ENCODE data around the gene ZCWPW1.

ZCWPW1 gene, protein sequence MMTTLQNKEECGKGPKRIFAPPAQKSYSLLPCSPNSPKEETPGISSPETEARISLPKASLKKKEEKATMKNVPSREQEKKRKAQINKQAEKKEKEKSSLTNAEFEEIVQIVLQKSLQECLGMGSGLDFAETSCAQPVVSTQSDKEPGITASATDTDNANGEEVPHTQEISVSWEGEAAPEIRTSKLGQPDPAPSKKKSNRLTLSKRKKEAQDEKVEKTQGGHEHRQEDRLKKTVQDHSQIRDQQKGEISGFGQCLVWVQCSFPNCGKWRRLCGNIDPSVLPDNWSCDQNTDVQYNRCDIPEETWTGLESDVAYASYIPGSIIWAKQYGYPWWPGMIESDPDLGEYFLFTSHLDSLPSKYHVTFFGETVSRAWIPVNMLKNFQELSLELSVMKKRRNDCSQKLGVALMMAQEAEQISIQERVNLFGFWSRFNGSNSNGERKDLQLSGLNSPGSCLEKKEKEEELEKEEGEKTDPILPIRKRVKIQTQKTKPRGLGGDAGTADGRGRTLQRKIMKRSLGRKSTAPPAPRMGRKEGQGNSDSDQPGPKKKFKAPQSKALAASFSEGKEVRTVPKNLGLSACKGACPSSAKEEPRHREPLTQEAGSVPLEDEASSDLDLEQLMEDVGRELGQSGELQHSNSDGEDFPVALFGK

DNA sequence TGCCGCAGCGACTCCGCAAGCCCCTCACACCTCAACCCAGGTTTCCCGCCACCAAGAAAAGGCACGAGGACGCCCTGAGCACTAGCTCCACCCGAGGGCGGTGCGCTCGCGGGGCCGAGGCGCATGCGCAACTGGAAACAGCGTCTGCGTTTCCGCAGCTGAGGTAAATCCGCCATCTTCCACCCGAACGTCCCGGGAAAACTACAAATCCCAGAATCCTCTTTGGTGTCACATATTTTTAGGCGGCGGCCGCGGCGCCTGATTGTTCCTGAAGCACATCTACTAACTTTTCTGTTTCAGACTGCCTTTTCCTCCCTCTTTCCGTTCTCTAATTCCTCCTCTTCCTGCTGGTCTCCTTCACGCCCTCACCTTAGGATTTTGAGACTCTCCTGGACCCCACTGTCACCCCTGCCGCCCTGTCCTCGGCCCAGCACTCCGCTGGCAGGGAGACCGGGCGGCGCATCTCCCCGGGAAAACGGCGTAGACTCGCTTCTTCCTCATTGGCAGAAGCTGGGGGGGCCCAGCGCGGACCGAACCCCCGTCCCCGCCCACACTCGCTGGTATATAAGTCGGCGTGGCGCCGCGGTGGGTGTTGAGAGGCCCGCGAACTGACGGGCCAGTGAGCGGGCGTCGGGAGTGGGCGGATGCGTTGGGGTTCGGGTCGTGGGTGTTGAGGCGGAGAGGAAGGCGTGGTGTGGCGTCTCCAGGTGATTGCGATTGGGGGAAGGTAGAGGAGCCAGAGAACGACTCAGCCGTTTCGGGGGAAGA lies at the start of gene ZCWPW1:
TSS of gene ZCWPW1 (minus strand) at position 505 of the 768 bp plus-strand sequence. CDS start 8,054 bp downstream, outside the sequence.
- DNase-seq: peak; percentile 83

DNA sequence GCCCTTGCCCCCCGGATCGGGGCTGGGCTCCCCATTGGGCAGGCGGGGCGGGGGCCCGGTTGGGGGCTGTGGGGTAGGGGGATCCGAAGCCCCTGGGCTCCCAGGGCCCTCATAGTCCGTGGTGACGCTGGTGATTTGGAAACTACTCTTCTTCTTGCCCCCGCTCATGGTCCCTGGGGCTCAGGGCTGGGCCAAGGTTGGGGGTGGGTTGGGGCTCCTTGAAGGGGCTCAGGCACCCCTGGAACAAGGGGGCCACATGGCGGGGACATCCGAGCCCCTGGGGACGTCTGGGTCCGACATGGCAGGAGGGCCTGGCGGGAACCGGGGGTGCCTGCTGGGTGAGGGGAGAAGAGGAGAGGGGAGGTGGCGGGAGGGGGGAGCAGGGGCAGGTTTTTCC lies 49.4 kb upstream of the ZCWPW1 start:
- DNase-seq: no peak

DNA sequence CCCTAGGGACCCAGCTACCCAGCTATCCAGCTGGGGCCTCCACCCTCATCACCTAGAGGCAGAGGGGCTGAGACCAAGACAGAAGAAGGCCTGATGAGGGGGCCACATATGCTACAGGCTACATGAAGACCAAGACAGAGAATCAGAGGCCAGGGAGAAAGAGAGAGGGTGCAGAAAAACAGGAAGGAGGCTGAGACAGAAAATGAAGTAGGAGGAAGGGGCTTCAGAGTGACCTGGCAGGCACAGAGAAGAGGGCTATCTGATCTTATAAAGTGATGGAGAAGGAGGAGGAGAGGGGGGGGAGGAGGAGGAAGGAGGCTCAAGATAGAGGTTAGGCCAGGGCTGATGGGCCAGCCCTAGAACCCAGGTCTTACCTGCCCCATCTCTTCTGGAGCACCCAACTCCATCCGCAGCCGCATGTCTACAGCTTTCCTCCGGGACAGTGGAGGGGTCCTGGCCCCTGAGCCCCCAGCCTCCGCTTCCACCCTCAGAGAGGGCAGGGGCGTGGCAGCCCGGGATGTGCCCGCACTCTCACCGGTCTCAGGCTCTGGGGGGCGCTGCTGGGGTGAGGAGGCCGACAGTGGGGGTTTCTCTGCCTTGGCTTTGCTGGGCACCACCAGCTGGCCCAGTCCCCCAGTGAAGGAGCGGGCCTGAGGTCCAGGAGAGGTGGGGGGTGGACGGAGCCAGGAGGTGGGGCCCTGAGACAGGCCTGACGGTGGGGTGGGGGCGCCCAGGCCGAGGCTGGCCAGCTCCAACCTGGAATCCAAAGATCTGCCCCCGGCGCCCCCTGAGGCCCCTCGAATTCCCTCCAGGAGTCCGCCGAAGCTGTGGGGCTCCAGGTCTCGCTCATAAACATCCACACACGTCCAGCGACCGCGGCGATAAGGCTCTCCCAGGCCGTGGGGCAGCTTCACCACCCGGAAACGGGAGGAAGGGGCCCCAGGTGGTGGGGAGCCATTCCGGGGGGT lies 48.7 kb upstream of the ZCWPW1 start:
- DNase-seq: no peak

DNA sequence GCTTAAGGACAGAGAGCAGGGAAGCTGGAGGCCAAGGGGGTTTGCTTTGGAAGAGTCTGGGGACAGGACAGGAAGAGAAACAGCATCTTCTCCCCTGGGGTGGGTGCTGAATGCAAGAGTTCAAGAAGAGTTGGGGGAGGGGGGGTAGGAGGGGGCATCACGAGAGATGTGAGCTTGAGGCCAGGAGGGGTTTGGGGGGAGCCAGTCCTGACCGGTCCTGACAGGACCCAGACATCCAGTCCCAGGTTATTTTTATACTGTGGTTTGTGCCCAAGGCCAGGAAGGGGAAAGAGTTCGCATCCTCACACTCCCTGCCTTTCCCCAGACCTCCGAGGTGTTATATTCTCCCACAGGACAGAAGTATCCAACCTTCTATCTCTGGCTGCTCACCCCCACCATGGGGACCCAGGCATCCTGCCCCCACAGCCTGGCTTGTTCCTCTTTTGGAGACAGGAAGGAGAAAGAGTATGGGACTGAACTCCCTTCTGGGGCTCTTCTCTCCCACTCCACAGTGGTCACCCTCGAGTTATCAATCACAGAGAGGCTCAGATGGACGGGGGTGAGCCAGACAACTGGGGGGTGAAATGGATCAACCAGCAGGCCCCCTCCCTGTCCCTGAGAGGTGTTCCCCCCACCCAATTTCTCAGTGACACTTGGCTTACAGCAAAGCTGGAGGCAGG lies 47.7 kb upstream of the ZCWPW1 start:
- DNase-seq: no peak

DNA sequence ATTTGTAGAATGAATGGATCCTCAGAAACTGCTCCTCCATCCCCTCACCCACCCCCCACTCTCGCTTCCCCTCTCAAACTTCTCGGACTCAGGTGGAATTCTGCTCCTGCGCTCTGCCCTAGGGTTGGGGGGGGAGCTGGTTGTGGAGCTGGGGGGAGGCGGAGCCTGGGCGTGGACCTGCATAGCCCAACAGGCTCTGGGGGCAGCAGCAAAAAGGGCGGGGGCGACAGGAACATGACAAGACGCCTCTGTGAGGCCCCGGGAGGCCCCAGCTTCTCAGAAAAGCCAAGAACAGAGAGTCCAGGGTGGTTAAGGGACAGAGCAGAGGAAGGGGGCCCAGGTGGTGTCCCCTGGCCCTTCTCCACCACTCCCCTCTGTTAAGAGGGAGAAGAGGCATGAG lies 47.0 kb upstream of the ZCWPW1 start:
- no peak for DNase-seq

DNA sequence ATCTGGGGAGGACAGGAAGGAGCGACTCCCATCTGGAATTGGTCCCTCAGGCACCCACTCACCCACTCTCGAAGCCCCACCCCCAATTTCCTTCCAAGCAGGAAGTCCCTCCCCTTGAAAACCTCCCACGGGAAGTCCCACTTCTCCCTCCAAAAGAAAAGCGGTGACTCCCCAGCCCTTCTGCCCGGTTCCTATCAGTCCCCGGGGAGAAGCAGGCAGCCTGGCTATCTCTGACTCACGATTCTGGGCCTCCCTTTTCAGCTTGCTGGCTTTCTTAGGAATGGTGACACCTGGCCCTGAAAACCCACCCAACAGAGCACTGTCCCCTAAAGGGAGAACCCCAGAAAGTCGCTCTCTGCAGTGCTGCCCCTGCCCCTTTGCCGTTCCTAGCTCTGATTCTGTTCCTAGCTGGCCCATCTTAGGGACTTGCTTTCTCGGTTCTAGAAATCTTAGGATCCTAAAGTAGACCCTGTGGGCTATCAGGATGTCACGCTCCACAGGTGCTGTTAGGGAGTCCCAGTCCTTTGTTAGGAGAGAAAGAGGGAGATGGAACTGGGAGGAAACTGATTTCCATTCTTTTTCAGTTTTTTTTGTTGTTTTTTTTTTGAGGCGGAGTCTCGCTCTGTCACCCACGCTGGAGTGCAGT lies 44.5 kb upstream of the ZCWPW1 start:
- DNase-seq: no peak

DNA sequence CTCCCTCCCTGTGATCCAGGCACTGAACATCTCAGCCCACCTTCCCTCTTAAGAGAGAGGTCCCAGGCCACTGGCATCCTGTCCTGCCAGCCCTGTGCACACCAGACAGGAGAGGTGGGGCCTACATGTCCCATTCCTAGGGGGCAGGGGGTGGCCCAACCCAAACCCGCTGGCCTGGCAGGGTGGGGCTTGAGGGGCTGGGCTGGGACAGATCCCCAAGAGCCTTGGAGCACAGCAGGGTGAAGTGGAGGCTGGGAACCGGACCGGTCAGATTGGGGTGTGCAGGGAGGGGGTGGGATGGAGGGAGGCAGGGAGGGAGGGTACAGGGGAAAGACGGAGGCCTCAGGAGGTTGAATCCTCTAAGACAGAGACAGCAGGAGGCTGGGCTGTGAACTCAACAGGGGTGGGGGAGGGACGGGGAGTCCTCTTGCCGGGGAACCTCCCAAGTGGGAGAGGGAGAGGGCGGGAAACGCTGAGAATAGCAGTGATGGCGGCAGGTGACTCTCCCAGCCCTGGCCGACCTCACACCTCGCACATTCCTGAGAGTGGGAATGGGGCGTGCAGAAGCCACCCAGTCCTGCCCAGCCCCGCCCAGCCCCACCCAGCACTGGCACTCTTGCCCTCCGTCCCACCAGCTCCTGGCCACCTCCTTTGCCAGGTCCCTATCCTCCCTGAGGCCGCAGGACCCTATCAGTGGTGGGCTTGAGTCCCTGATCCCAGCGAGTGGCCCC lies 43.8 kb upstream of the ZCWPW1 start:
- no peak for DNase-seq

DNA sequence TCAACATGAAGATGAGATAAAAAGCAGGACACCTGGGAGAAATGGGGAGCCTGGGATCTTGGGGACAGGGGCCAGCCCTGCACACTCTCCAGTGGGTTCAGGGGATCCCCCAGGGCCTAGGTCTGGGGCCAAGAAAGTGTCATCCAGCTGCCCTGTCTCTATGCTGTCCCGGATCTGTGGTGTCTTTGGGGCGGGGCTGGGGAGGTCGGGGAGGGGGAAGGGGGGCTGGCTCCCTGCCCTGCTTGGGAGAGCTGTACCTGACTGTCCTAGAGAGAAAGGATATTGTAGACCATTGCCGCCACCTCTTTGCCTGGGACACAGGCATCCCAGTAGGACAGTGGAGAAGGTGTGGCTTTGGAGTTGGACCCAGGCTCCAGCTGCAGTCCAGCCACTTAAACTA lies 42.5 kb upstream of the ZCWPW1 start:
- no peak for DNase-seq

DNA sequence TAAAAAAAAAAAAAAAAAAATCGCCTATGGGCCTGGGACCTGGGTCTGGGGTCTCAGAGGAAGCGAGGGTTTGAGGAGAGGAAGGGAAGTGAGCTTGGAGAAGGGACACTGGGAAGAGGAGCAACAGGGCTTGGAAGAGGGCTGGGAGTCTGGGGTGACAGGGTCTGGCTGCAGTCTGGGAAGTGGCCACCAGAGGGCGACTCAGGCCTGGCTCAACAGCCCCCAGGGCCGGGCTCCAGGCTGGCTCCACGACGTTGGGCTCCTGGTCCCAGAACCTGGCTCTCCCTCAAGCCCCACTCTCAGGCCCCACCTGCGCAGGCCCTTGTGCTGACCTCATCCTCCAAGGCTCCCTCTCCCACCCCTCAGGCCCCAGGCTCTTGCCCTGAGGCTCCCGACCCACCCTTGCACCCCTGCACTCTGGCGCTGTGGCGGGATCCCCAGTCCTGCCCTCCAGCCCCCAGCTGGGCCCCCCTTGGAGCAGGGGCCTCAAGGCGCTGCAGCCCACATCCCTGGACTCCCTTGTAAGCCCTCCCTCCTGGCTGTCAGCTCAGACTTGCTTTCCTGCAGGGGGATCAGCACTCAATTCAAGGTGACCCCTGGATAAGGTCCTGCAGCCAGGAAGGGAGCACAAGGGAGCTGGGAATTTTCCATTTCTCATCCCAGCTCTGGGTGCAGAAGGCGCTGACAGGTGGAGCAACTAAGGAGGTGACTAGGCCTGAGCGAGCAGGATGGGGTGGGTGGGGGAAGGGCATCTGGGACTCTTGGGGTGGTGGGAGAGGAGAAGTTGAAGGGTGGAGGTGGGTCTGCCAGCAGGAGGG lies 40.9 kb upstream of the ZCWPW1 start:
- DNase-seq: no peak

DNA sequence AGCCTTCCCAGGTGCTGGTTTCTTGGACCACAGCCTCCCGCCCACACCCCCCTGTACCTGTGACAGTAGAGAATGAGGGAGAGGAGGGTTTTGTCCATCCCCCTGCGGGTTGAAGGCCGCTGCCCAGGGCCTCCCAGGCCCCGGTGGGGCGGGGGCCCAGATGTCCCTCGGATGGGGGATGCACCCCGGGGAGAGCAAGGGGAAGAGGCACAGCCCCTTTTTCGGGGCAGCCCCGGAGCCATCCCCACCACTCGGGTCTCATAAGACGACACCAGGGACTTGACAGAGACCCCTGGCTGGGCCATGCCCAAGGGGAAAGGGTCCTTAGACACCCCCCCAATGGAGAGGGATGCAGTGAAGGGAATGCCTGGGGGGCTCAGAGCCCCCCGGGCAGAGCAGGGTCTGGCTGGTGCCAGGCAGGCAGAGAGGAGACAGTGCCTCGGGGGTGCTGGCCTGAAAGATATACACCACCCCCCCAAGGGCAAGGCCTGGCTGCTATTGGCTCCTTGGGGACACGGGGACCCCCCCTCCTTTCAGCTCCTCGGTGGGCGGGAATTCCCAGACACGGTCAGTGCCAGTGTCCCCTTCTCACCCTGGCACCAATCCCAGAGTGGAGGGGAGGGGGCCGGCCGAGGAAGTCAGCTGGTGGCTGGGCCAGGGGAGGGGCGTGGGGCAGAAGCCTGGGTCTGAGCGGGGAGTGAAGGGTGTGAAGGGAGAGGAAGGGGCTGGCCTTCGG lies 39.3 kb upstream of the ZCWPW1 start:
- DNase-seq: no peak

DNA sequence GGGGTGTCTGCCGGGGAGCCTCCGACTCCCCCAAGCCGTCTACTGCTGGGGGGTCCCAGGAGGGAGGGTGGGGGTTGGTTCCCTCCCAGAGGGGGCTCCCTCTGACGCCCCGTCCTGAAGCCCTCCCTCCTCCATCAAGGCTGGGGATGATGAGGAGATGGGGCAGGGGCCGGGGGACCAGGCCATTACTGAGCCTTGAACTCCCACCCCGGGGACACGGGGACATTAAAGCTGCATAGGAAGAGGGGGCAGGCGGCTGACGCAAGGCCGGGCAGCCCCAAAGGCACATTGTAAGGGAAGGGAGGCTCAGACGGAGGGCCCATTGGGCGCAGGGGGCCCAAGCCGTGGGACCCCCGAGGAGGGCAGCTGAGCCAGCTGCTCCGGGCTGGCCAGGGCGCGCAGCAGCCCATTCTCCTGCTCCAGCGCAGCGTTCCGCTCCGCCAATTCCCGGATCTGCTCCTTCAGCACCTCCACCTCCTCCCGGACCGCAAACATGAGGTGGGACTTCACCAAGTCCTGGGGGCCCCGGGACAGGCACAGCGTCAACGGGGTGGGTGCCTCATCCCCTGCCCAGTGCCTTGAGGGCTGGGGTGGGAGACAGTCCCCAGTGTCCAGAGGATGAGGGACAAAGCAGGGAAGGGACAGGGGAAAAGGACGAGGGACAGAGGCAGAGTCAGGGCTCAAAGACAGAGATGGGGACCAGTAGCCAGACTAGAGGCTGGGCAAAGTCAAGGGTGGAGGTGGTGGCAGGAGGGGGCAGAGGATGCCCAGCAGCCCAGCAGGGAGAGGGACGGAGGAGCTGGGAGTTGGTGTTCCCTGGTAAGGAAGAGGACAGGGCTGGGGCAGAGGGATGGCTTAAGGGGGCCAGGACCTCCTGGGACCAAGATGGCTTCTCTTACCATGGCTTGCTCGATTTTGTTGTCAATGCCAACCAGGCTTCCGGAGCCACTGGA lies 38.4 kb upstream of the ZCWPW1 start:
- DNase-seq: no peak

DNA sequence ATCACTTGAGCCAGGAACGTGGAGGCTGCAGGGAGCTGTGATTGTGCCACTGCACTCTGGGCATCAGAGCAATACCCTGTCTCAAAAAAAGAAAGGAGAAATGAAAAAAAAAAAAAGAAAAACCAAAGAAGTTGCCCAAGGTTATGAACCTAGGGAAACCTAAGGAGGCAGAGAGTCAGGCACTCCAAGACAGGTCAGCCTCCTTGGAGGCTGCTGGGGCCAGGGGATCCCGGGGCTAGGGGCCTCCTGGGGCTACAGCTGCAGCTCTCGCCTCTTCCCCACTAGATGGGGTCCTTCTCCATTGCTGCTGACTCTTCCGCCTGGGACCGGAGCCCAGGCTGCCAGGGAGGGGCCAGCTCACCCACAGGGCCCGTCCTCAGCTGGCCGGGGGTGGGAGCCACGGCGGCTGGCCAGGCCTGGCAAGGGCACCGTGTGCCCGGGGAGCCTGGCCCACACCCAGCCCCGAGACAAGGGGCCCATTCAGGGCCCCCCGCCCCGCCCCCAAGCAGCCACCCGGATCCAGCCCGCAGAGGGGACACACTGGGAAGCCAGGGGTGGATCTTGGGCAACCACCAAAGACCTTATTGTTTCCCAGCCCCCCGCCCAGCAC lies 37.3 kb upstream of the ZCWPW1 start:
- DNase-seq: no peak

DNA sequence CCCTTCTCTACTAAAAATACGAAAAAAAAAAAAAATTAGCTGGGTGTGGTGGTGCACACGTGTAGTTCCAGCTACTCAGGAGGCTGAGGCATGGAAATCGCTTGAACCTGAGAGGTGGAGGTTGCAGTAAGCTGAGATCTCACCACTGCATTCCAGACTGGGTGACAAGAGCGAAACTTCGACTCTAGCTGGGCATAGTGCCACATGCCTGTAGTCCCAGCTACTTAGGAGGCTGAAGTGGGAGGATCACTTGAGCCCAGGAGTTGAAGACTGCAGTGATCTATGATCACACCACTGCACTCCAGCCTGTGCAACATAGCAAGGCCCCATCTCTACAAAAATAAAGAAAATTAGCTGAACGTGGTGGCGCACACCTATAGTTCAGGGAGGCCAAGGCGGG lies 36.8 kb upstream of the ZCWPW1 start:
- no peak for DNase-seq

DNA sequence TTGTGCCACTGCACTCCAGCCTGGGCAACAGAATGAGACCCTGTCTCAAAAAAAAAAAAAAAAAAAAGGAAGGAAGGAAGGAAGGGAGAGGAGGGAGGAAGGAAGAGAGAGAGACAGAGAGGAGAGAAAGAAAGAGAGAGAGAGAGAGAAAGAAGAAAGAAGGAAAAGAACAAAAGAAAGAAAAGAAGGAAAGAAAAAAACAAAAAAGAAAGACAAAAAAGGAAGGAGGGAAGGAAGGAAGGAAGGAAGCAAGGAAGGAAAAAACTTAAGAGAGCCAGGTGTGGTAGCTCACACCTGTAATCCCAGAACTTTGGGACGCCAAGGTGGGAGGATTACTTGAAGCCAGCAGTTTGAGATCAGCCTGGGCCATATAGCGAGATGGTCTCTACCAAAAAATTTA lies 36.3 kb upstream of the ZCWPW1 start:
- DNase-seq: no peak

DNA sequence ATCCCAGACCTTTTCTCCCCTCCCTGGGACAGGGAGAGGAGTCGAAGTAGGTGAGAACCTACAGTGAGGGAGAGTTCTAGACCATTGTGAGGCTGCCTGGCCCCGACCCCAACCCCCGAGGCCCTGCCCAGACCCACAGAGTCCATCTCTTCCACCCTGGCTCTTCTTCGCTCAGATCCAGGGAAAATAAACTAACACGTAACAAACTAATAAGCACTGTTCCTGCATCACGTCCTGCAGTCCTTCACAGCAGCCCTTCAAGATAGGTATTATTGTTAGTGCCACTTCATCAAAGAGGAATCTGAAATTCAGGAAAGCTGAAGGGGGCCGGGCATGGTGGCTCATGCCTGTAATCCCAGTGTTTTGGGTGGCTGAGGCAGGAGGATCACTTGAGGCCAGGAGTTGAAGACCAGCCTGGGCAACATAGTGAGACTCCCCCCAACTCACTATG lies 35.7 kb upstream of the ZCWPW1 start, which contains the start of gene SPACDR:
TSS of gene SPACDR (minus strand) at position 51 of the 451 bp plus-strand sequence. CDS start 235 bp downstream, outside the sequence.
- no peak for DNase-seq

DNA sequence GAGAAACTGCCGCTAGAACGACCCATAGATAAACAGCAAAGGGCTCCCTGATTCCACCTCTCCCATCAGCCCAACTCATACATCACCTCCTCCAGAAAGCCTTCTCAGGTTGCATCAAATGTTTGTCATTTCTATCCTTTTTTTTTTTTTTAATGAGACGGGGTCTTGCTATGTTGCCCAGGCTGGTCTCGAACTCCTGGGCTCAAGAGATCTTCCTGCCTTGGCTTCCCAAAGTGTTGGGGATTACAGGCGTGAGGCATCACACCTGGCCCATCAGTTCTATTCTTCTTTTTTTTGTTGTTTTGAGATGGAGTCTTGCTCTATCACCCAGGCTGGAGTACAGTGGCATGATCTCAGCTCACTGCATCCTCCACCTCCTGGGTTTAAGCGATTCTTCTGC lies 28.5 kb upstream of the ZCWPW1 start:
- DNase-seq: no peak

DNA sequence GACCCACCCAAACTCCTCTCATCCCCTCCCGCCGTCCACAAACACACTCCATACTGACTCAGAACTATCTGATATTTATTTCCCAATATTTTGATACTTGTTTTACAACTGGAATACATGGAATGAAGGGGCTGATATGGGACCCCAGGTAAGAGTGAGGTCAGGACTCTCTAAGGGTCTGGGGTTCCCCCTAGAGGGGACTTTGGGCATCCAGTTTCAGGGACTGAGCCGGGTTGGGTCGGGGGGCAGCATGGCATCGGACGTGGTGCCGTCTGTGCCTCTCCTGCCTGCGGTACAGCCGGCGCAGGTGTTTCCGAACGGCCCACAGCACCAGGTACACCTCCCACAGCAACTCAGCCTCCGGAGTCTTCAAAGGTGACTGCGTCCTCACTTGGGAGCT lies 28.1 kb upstream of the ZCWPW1 start:
- no peak for DNase-seq

All from SIG-M5 (cell line).